WTC11 (cell line): ENCODE data around the gene JUP. TPM values are rescaled to one million over a fixed set of nuclear protein-coding genes. Genes with fewer than 3 reads are reported as not detected.

Experiments used
- CREB1 ChIP-seq: sonication (generic); formaldehyde crosslinking; IDR thresholded peaks from 2 replicates; pipeline ENCODE4 v1.8.0; 2023; ENCODE audit warnings: mild to moderate bottlenecking, missing genetic modification reagents
- EMX1 ChIP-seq: fragments of 250-450 bp; sonication (Bioruptor Pico); IDR thresholded peaks from 2 replicates; pipeline ENCODE4 v1.8.0; 2021; ENCODE audit warnings: mild to moderate bottlenecking
- ETV6 ChIP-seq: sonication (generic); formaldehyde crosslinking; IDR thresholded peaks from 2 replicates; pipeline ENCODE4 v1.8.1; 2022; ENCODE audit warnings: mild to moderate bottlenecking, missing genetic modification reagents
- HMGA2 ChIP-seq: fragments of 250-450 bp; sonication (Bioruptor Pico); IDR thresholded peaks from 2 replicates; pipeline ENCODE4 v1.4.0; 2021; ENCODE audit warnings: mild to moderate bottlenecking, moderate library complexity
- KAT7 ChIP-seq: sonication (generic); formaldehyde crosslinking; IDR thresholded peaks from 2 replicates; pipeline ENCODE4 v1.8.1; 2023; ENCODE audit warnings: missing genetic modification reagents, mild to moderate bottlenecking, borderline replicate concordance
- MXD4 ChIP-seq: fragments of 250-450 bp; sonication (Bioruptor Pico); IDR thresholded peaks from 2 replicates; pipeline ENCODE4 v1.8.0; 2021; ENCODE audit warnings: mild to moderate bottlenecking, moderate library complexity, borderline replicate concordance
- NFATC4 ChIP-seq: fragments of 250-450 bp; sonication (Bioruptor Pico); IDR thresholded peaks from 2 replicates; pipeline ENCODE4 v1.9.0; 2021; ENCODE audit warnings: mild to moderate bottlenecking
- NFYB ChIP-seq: sonication (generic); formaldehyde crosslinking; conservative IDR thresholded peaks from 2 replicates; pipeline ENCODE4 v1.8.0; 2022; ENCODE audit warnings: low read depth, missing genetic modification reagents
- SMAD3 ChIP-seq: sonication (generic); formaldehyde crosslinking; IDR thresholded peaks from 2 replicates; pipeline ENCODE4 v1.8.0; 2022; ENCODE audit warnings: missing genetic modification reagents, mild to moderate bottlenecking, borderline replicate concordance
- ZNF219 ChIP-seq: sonication (generic); formaldehyde crosslinking; IDR thresholded peaks from 2 replicates; pipeline ENCODE4 v1.8.0; 2023; ENCODE audit warnings: missing genetic modification reagents, mild to moderate bottlenecking, borderline replicate concordance
- ZNF423 ChIP-seq: fragments of 250-450 bp; sonication (Bioruptor Pico); IDR thresholded peaks from 2 replicates; pipeline ENCODE4 v2.1.2; 2022; ENCODE audit warnings: mild to moderate bottlenecking, moderate library complexity
- total RNA-seq: library from RNA; stranded (reverse); gene quantifications from 3 replicates; pipeline ENCODE4 v1.2.3, GENCODE V29; 2021
- TF ChIP-seq, protein P1 (sequence below): fragments of 250-450 bp; sonication (Bioruptor Pico); IDR thresholded peaks from 2 replicates; pipeline ENCODE4 v1.9.0; 2021; ENCODE audit warnings: mild to moderate bottlenecking
- TF ChIP-seq, protein P2 (sequence below): sonication (generic); formaldehyde crosslinking; IDR thresholded peaks from 2 replicates; pipeline ENCODE4 v1.8.1; 2023; ENCODE audit warnings: mild to moderate bottlenecking, moderate library complexity, missing genetic modification reagents
- TF ChIP-seq, protein P3 (sequence below): sonication (generic); formaldehyde crosslinking; IDR thresholded peaks from 2 replicates; pipeline ENCODE4 v1.8.0; 2023; ENCODE audit warnings: mild to moderate bottlenecking, missing genetic modification reagents
- TF ChIP-seq, protein P4 (sequence below): sonication (generic); formaldehyde crosslinking; IDR thresholded peaks from 2 replicates; pipeline ENCODE4 v1.8.0; 2022; ENCODE audit warnings: mild to moderate bottlenecking, missing genetic modification reagents
- TF ChIP-seq, protein P5 (sequence below): fragments of 250-450 bp; sonication (Bioruptor Pico); conservative IDR thresholded peaks from 2 replicates; pipeline ENCODE4 v1.9.0; 2021; ENCODE audit warnings: mild to moderate bottlenecking
- TF ChIP-seq, protein P6 (sequence below): sonication (generic); formaldehyde crosslinking; IDR thresholded peaks from 2 replicates; pipeline ENCODE4 v1.8.1; 2023; ENCODE audit warnings: mild to moderate bottlenecking, missing genetic modification reagents

The JUP gene
- total RNA-seq, 1 experiment from 2014 or later = 103 TPM

DNA sequence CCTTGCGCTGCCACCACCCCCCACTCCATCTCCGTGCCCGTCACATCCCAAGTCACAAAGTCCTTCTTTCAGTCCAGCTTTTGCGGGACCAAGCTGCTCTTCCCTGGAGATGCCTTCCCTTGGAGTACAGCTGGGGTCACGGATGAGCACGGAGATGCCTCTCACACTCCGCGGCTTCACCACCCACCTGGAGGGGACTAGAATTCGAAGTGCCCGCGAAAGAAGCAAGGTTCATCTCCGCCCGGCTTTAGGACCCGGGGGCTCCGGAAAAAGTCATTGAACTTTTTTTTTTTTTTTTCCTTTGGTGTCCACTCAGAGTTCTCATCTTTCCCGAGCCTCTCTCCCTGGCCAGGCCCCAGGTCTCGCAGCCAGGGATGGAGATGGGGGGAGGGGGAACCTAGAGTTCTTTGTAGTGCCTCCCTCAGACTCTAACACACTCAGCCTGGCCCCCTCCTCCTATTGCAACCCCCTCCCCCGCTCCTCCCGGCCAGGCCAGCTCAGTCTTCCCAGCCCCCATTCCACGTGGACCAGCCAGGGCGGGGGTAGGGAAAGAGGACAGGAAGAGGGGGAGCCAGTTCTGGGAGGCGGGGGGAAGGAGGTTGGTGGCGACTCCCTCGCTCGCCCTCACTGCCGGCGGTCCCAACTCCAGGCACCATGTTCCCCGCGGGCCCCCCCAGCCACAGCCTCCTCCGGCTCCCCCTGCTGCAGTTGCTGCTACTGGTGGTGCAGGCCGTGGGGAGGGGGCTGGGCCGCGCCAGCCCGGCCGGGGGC, 26.1 kb upstream of the JUP start, which contains the start of gene FKBP10 (continued):
- TF ChIP-seq, protein P1, sequence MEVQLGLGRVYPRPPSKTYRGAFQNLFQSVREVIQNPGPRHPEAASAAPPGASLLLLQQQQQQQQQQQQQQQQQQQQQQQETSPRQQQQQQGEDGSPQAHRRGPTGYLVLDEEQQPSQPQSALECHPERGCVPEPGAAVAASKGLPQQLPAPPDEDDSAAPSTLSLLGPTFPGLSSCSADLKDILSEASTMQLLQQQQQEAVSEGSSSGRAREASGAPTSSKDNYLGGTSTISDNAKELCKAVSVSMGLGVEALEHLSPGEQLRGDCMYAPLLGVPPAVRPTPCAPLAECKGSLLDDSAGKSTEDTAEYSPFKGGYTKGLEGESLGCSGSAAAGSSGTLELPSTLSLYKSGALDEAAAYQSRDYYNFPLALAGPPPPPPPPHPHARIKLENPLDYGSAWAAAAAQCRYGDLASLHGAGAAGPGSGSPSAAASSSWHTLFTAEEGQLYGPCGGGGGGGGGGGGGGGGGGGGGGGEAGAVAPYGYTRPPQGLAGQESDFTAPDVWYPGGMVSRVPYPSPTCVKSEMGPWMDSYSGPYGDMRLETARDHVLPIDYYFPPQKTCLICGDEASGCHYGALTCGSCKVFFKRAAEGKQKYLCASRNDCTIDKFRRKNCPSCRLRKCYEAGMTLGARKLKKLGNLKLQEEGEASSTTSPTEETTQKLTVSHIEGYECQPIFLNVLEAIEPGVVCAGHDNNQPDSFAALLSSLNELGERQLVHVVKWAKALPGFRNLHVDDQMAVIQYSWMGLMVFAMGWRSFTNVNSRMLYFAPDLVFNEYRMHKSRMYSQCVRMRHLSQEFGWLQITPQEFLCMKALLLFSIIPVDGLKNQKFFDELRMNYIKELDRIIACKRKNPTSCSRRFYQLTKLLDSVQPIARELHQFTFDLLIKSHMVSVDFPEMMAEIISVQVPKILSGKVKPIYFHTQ (CRISPR knock-in tag) = no peak
- TF ChIP-seq ETV6 (CRISPR knock-in tag) = no peak
- no peak for TF ChIP-seq CREB1
- TF ChIP-seq, protein P2, sequence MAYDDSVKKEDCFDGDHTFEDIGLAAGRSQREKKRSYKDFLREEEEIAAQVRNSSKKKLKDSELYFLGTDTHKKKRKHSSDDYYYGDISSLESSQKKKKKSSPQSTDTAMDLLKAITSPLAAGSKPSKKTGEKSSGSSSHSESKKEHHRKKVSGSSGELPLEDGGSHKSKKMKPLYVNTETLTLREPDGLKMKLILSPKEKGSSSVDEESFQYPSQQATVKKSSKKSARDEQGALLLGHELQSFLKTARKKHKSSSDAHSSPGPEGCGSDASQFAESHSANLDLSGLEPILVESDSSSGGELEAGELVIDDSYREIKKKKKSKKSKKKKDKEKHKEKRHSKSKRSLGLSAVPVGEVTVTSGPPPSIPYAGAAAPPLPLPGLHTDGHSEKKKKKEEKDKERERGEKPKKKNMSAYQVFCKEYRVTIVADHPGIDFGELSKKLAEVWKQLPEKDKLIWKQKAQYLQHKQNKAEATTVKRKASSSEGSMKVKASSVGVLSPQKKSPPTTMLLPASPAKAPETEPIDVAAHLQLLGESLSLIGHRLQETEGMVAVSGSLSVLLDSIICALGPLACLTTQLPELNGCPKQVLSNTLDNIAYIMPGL = peak; percentile 31; the same call in 1 of the 2 replicates
- no peak for TF ChIP-seq EMX1 (CRISPR knock-in tag)
- TF ChIP-seq KAT7 (CRISPR knock-in tag) = no peak
- no peak for TF ChIP-seq HMGA2 (CRISPR knock-in tag)
- TF ChIP-seq, protein P3, sequence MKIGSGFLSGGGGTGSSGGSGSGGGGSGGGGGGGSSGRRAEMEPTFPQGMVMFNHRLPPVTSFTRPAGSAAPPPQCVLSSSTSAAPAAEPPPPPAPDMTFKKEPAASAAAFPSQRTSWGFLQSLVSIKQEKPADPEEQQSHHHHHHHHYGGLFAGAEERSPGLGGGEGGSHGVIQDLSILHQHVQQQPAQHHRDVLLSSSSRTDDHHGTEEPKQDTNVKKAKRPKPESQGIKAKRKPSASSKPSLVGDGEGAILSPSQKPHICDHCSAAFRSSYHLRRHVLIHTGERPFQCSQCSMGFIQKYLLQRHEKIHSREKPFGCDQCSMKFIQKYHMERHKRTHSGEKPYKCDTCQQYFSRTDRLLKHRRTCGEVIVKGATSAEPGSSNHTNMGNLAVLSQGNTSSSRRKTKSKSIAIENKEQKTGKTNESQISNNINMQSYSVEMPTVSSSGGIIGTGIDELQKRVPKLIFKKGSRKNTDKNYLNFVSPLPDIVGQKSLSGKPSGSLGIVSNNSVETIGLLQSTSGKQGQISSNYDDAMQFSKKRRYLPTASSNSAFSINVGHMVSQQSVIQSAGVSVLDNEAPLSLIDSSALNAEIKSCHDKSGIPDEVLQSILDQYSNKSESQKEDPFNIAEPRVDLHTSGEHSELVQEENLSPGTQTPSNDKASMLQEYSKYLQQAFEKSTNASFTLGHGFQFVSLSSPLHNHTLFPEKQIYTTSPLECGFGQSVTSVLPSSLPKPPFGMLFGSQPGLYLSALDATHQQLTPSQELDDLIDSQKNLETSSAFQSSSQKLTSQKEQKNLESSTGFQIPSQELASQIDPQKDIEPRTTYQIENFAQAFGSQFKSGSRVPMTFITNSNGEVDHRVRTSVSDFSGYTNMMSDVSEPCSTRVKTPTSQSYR (CRISPR knock-in tag) = peak; percentile 91; the same call in 1 of the 2 replicates
- TF ChIP-seq, protein P4, sequence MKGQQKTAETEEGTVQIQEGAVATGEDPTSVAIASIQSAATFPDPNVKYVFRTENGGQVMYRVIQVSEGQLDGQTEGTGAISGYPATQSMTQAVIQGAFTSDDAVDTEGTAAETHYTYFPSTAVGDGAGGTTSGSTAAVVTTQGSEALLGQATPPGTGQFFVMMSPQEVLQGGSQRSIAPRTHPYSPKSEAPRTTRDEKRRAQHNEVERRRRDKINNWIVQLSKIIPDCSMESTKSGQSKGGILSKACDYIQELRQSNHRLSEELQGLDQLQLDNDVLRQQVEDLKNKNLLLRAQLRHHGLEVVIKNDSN (CRISPR knock-in tag) = no peak
- no peak for TF ChIP-seq ZNF423 (CRISPR knock-in tag)
- TF ChIP-seq, protein P5, sequence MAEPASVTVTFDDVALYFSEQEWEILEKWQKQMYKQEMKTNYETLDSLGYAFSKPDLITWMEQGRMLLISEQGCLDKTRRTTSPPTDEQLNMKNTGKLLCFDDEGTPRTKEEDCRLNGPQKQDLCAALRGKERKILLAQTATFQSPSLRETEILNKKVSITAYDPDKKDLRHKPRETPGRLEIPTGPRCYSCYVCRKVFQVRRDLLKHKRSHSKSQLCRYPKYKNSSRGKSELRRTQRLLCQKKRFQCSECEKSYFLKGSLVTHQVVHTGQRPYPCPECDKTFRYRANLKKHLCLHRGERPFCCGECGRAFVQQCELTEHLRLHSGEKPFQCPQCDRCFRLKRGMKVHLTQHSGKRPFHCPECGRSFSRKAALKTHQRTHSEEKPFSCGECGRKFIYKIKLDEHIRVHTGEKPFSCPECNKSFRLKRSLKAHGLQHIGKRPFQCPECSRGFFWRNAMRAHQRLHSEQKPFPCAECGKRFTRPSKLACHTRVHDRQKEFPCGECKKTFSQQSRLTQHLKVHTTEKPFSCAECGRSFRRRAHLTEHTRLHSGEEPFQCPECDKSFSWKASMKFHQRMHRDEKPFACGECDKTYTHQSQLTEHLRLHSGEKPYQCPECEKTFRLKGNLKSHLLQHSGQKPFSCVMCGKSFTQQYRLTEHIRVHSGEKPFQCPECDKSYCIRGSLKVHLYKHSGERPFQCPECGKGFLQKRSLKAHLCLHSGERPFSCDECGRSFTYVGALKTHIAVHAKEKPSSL (CRISPR knock-in tag) = no peak
- TF ChIP-seq, protein P6, sequence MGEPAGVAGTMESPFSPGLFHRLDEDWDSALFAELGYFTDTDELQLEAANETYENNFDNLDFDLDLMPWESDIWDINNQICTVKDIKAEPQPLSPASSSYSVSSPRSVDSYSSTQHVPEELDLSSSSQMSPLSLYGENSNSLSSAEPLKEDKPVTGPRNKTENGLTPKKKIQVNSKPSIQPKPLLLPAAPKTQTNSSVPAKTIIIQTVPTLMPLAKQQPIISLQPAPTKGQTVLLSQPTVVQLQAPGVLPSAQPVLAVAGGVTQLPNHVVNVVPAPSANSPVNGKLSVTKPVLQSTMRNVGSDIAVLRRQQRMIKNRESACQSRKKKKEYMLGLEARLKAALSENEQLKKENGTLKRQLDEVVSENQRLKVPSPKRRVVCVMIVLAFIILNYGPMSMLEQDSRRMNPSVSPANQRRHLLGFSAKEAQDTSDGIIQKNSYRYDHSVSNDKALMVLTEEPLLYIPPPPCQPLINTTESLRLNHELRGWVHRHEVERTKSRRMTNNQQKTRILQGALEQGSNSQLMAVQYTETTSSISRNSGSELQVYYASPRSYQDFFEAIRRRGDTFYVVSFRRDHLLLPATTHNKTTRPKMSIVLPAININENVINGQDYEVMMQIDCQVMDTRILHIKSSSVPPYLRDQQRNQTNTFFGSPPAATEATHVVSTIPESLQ (CRISPR knock-in tag) = no peak
- no peak for TF ChIP-seq MXD4 (CRISPR knock-in tag)
- no peak for TF ChIP-seq NFYB (CRISPR knock-in tag)
- no peak for TF ChIP-seq NFATC4 (CRISPR knock-in tag)
- no peak for TF ChIP-seq SMAD3
- no peak for TF ChIP-seq ZNF219 (CRISPR knock-in tag)
